Activated naive CD8-positive, alpha-beta T cell treated with anti-CD3 and anti-CD28 coated beads, Interleukin-2, amount 50 U/mL, for 24 hours (primary cell): ENCODE results near the gene LRRC7.

Source experiments
- ATAC-seq: fragments of 150-1000 bp; cut with Tn5 transposase; one replicate; pipeline ENCODE4 v1.10.0; 2021
- DNase-seq: peaks from one replicate; pipeline ENCODE4 v3.0.0; 2021
- H3K27ac Mint-ChIP-seq: one replicate; pipeline ENCODE4 v1.8.0; 2021; ENCODE audit warnings: mild to moderate bottlenecking, mixed read lengths
- H3K27me3 Mint-ChIP-seq: one replicate; pipeline ENCODE4 v1.8.0; 2021; ENCODE audit warnings: mixed read lengths
- H3K36me3 Mint-ChIP-seq: one replicate; pipeline ENCODE4 v1.8.0; 2021; ENCODE audit warnings: low read depth, mixed read lengths
- H3K4me1 Mint-ChIP-seq: one replicate; pipeline ENCODE4 v1.8.0; 2021; ENCODE audit warnings: mixed read lengths
- H3K4me3 Mint-ChIP-seq: one replicate; pipeline ENCODE4 v1.8.0; 2021; ENCODE audit warnings: mild to moderate bottlenecking, moderate library complexity, mixed read lengths
- H3K9me3 Mint-ChIP-seq: one replicate; pipeline ENCODE4 v1.8.0; 2021; ENCODE audit warnings: mixed read lengths

LRRC7 gene

DNA sequence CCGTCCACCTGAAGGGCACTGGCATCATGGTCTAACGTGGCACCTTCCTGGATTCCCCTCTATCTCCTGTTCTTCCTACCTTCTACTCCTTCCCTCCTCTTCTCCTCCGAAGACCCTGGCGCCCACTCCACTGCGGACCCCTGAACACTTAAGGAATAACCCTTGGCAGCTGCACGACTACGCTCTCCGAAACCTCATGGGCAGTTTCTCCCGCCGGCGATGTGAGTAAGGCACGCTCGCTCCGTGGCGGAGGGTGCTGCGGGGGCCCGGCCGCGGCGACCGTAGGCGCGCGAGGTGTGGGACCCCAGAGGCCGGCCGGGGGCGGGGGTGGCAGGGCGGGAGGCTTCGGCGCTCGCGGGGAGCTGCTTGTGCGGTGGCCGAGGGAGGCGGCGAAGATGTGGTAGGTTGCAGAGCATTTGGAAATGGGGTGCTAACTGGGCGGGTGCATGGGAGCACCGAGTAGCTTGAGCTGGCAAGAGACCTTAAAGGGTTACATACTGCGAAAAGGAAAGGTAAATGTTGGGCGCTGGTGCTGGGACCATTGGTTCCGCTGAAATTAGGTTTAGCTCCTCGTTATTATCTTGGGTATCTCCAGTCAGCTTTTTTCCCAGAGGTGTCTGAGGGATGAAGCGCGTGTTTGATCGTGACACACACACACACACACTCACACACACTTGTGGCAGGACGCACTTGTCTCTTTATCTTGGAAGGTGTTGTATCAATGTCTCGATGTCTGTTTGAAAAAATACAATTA lies 876 bp downstream of the LRRC7 start:
- peaks cover 32% of the 10 kb centered on the region for H3K27me3 Mint-ChIP-seq
- DNase-seq, result no peak

DNA sequence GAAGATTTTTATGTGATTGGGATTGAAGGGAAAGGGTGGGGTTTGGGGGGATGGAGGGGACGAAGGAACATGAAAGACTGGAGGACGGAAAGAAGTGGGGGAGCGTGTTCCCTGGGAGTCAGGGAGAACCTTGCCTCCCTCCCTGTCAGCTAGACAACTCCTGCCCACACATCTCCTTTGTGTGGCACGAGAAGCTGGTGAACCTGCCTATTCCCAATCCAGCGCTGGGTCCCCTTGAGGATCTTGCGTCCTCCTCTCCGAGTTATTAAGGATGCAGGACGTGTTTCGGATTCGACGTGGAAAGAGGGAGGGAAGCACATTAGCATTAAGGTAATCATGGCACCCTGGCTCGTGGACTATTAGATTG lies 1.4 kb downstream of the LRRC7 start:
- ATAC-seq, result no peak
- peaks cover 6% of the 10 kb centered on the region for H3K4me1 Mint-ChIP-seq
- peaks cover 1% of the 10 kb centered on the region for H3K36me3 Mint-ChIP-seq
- no peaks in the 10 kb centered on the region for H3K9me3 Mint-ChIP-seq
- no peak overlapping the region for H3K27ac Mint-ChIP-seq
- no peak for DNase-seq
- H3K4me3 Mint-ChIP-seq, result peak overlapping the region; percentile 71
- H3K27me3 Mint-ChIP-seq, result peaks cover 32% of the 10 kb centered on the region

More for the DNA sequence above, 876 bp downstream of the LRRC7 start:
- Mint-ChIP-seq H3K4me3 (peak overlapping the region; percentile 71), H3K36me3 (peaks cover 1% of the 10 kb centered on the region), H3K4me1 (peaks cover 6% of the 10 kb centered on the region), H3K9me3 (no peaks in the 10 kb centered on the region), H3K27ac (peak overlapping the region; percentile 67)
- no peak for ATAC-seq

DNA sequence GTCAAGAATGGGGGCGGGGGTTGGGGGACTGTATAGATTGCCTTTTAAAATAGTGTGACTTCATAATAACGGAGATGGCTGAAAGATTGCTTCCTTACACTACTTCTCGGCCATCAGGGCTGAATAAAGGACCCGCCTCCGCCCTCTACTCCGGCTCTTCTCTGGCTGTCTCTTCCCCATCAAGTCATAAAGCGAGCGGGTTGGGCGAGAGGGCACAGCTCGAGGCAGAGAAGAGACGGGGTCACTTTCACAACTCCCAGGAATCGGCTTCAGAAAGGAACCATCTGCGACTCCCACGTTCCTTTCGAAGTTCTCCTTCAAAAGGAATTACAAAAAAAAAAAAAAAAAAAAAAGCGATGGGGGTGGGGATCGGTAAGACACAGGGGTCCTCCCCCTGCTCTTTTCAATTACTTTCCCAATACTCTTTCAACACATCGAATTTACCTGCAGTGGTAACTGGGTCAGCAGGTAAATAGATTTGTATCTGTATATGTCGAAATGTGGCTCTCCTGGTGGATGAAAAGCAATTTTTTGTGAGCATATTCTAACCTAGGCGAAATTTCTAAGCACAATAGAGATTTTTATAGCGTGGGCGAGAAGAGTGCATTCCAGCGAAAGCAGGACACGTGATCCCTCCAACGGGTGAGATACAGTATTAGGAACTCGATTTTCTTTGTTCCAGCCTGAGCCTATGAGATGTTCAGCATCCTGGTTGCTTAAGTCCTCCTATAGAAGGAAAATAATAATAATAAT lies 2.0 kb downstream of the LRRC7 start:
- no peak for ATAC-seq
- peaks cover 6% of the 10 kb centered on the region for H3K4me1 Mint-ChIP-seq
- H3K27ac Mint-ChIP-seq, result no peak overlapping the region
- H3K36me3 Mint-ChIP-seq, result peaks cover 1% of the 10 kb centered on the region
- H3K27me3 Mint-ChIP-seq, result peaks cover 32% of the 10 kb centered on the region
- DNase-seq, result no peak
- peak overlapping the region; percentile 71 for H3K4me3 Mint-ChIP-seq
- no peaks in the 10 kb centered on the region for H3K9me3 Mint-ChIP-seq

DNA sequence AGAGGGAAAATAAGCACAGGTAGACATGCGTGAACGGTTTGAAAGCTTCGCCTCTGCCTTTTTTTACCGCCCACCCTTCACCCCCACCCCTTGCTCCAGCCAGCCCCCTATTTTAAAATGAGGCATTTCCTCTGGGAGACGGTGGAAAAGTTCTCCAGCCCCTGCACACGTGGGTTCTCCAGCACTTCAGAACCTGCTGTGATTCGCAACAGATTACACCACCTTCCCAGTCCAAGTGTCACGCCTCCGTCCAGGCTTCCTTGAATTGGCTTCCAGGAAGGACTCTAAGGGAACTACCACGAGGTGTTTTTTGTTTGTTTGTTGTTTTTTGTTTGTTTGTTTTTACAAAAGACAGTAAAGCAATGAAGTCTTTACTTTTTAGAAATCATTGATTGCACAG lies 2.6 kb downstream of the LRRC7 start:
- Mint-ChIP-seq H3K27ac (no peak overlapping the region), H3K27me3 (peaks cover 32% of the 10 kb centered on the region), H3K36me3 (peaks cover 1% of the 10 kb centered on the region), H3K9me3 (no peaks in the 10 kb centered on the region), H3K4me1 (peaks cover 6% of the 10 kb centered on the region), H3K4me3 (no peak overlapping the region)
- ATAC-seq (no peak), DNase-seq (no peak)

DNA sequence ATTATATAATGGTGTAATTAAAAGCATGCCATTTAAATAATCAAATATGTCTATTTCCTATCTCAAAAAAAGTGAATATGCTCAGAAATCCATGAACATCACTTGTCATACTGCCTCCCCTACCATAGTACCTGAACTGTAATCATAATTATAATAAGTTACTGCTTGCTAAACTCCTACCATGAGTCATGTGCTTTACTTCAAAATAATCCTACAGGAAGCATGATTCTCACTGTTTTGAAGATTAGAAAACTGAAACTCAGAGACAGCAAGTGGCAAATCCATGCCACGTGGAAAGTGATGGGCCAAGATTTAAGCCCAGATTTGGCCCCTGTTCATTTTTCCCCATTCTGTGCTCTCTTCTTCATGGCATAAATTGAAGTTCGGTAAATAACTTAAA lies 5.2 kb downstream of the LRRC7 start:
- DNase-seq (no peak), ATAC-seq (no peak)
- Mint-ChIP-seq H3K36me3 (no peaks in the 10 kb centered on the region), H3K4me1 (peaks cover 6% of the 10 kb centered on the region), H3K4me3 (no peak overlapping the region), H3K9me3 (no peaks in the 10 kb centered on the region), H3K27me3 (peaks cover 18% of the 10 kb centered on the region), H3K27ac (no peak overlapping the region)

DNA sequence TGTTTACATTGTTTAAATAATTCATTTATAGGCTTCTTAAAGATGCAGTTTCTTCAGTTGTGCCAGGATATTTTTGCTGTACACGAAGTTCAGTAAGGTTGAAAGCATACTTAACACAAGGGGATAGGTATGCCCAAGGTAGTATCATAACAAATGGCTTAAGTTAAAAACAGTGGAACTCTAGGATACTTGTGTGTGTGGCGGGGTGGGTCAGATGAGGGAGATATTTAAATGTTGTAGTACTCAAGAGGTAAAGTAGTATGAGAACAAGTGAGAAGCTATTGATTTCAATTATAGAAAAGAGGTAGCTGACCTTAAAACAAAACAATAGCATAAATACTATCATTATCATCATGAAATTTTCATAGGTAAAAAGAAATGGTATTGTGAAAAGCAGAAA lies 6.2 kb downstream of the LRRC7 start:
- Mint-ChIP-seq H3K4me1 (peaks cover 3% of the 10 kb centered on the region), H3K27me3 (peaks cover 12% of the 10 kb centered on the region), H3K27ac (no peak overlapping the region), H3K36me3 (no peaks in the 10 kb centered on the region), H3K9me3 (no peaks in the 10 kb centered on the region), H3K4me3 (no peak overlapping the region)
- ATAC-seq (no peak), DNase-seq (no peak)

DNA sequence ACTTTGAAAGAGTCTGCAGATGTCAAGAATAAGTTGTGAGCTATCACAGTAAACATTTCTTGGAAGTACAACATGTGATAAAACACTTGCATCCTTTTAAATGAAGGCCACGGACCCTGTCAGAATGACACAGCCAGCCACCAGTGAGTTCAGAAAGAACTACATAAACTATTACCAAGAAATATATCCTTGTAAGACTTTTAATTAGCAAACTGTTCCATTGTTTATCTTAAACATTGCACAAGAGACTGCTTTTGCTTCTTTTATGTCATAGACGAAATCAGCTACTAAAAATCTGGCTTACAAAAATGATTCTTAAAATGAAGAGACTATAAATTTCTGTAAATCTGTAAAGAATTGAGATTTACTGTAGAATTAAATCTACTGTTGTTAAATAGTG lies 17.9 kb downstream of the LRRC7 start:
- Mint-ChIP-seq H3K4me3 (no peak overlapping the region), H3K36me3 (no peaks in the 10 kb centered on the region), H3K9me3 (no peaks in the 10 kb centered on the region), H3K27me3 (no peaks in the 10 kb centered on the region), H3K27ac (no peak overlapping the region), H3K4me1 (peaks cover 4% of the 10 kb centered on the region)
- ATAC-seq (no peak), DNase-seq (no peak)

DNA sequence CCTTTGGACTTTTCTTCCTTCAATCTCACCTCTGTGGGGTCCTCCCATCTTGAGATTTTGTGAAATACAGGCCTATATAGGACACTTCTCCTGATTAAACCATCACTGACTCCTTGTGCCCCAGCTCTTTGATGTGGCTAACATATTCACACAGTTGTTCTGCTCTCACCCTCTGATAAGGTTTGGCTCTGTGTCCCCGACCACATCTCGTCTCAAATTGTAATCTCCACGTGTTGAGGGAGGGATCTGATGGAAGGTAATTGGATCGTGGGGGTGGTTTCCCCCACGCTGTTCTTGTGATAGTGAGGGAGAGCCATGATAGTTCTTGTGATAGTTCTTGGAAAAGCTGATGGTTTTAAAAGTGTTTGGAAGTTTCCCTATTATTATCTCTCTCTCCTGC lies 19.7 kb downstream of the LRRC7 start:
- Mint-ChIP-seq H3K27ac (no peak overlapping the region), H3K27me3 (no peaks in the 10 kb centered on the region), H3K36me3 (no peaks in the 10 kb centered on the region), H3K4me3 (no peak overlapping the region), H3K4me1 (peaks cover 4% of the 10 kb centered on the region), H3K9me3 (no peaks in the 10 kb centered on the region)
- ATAC-seq (no peak), DNase-seq (no peak)

DNA sequence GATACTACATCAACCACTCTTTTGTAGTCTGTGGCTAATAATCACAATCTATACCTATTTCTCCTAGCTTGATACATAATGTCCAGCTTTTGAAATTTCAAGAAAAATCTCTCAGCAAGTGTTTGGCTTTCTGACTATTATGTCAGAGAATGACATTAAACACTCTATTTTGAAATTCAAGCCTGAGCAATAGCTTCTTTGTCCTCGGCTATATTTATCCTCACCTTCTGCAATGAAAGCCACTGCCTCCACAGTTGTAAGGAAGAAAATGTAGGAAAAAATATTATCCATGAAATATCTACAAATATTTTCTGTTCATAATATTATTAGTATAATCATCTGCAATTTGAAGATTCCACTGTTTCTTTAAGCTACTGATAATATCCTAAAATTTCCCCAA lies 22.1 kb downstream of the LRRC7 start:
- no peak overlapping the region for H3K4me3 Mint-ChIP-seq
- H3K27me3 Mint-ChIP-seq, result no peaks in the 10 kb centered on the region
- no peak for DNase-seq
- no peak overlapping the region for H3K27ac Mint-ChIP-seq
- no peak for ATAC-seq
- no peaks in the 10 kb centered on the region for H3K9me3 Mint-ChIP-seq
- H3K4me1 Mint-ChIP-seq, result peaks cover 4% of the 10 kb centered on the region
- H3K36me3 Mint-ChIP-seq, result no peaks in the 10 kb centered on the region

DNA sequence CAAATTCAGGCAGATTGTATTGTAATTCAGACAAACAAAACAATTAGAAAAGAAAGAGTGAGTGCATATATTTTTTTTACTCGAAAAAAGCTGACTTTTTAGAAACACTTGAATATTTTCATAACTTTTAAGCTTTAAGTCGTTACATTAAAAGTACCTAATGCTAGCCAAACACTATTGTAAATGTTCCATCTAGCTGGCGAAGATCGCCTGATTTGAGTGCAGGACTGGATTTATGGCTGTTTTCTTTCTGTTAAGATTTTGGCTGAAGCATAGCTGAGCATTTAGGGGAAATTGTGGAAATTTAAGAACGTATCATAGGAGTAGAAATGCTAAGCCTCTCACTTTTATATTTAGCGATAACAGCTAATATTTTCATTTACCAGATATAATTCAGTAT lies 24.6 kb downstream of the LRRC7 start:
- no peaks in the 10 kb centered on the region for H3K27me3 Mint-ChIP-seq
- no peak overlapping the region for H3K4me3 Mint-ChIP-seq
- DNase-seq (no peak), ATAC-seq (no peak)
- no peak overlapping the region for H3K27ac Mint-ChIP-seq
- no peaks in the 10 kb centered on the region for H3K36me3 Mint-ChIP-seq
- H3K4me1 Mint-ChIP-seq, result no peaks in the 10 kb centered on the region
- no peaks in the 10 kb centered on the region for H3K9me3 Mint-ChIP-seq

DNA sequence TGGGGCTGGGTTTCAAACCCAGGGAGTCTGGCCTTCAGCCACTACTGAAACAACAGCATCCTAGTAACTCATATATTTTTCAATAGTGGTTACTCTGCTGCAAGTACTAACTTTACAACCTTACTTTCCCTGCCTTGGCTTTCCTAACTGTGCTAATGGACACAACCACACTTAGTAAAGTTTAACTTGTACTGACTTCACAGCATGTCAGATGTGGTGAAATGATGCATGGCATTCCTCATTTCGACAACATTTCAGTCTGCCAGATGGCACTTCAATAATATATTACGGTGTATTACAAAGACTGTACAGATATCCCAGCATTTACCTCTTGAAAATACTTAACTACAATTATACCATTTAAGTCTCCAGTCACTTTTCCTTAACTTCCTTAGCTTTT lies 27.8 kb downstream of the LRRC7 start:
- Mint-ChIP-seq H3K36me3 (no peaks in the 10 kb centered on the region), H3K27ac (no peak overlapping the region), H3K4me1 (no peaks in the 10 kb centered on the region), H3K4me3 (no peak overlapping the region), H3K9me3 (no peaks in the 10 kb centered on the region), H3K27me3 (no peaks in the 10 kb centered on the region)
- DNase-seq (no peak), ATAC-seq (no peak)

DNA sequence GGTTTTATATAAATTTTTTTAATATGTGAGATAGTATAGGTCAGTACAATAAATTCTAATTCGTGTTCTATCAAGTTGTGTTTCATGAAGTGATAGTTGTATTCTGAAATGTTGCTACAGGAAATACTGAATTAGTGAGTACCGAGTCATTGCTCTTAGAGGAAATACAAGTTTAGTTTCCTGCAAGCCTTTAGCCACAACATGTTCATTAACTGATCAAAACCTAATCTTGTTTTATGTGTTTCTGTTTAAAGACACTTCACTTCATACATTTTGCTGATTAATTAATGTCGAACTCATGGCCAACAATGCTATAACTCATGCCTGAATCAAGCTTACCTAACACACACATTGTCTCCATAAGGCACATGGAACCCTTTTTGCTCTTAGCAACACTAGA lies 43.6 kb downstream of the LRRC7 start:
- DNase-seq (no peak), ATAC-seq (no peak)
- H3K27me3 Mint-ChIP-seq, result no peaks in the 10 kb centered on the region
- no peak overlapping the region for H3K27ac Mint-ChIP-seq
- H3K9me3 Mint-ChIP-seq, result peaks cover 8% of the 10 kb centered on the region
- H3K4me1 Mint-ChIP-seq, result peaks cover 2% of the 10 kb centered on the region
- H3K4me3 Mint-ChIP-seq, result no peak overlapping the region
- no peaks in the 10 kb centered on the region for H3K36me3 Mint-ChIP-seq

DNA sequence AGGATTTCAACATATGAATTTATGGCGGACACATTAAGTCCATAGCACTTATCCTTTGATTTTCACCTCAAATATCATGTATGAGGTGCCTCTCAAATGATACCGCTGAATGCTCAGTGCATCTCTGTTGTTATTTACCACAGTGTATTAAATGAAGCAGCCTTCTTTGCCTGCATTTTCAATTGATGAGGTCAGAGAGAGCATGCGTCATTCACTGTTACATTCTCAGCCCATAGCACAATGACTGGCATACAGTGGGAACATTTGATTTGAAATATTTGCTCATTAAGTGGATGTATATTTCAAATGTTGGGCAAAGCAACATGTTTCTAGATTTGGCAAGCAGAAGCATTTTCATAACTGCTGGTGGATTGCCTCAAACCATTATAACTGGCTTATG lies 45.7 kb downstream of the LRRC7 start:
- Mint-ChIP-seq H3K9me3 (no peaks in the 10 kb centered on the region), H3K27ac (no peak overlapping the region), H3K27me3 (no peaks in the 10 kb centered on the region), H3K4me3 (no peak overlapping the region), H3K4me1 (peaks cover 2% of the 10 kb centered on the region), H3K36me3 (no peaks in the 10 kb centered on the region)
- ATAC-seq (no peak), DNase-seq (no peak)

DNA sequence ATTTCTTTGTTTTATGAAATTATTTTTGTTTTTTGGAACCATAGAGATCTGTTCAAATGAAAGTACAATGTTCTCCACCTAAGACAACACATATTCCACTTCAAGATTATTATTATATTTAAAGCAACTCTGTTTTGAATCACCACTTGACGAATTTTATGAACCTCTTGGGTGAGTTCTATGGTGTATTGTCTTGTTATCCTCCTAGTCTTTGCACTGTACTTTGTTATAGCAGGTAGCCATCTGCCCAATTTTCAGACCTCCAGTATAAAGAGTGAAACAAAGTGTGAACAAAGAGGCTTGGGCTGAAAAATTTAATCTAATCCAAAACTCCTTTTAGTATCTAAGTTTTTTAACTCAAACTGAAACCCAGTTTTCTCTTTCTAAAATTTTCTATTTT lies 71.0 kb downstream of the LRRC7 start:
- peaks cover 2% of the 10 kb centered on the region for H3K36me3 Mint-ChIP-seq
- H3K27me3 Mint-ChIP-seq, result no peaks in the 10 kb centered on the region
- no peak overlapping the region for H3K4me3 Mint-ChIP-seq
- DNase-seq (no peak), ATAC-seq (no peak)
- no peaks in the 10 kb centered on the region for H3K4me1 Mint-ChIP-seq
- H3K27ac Mint-ChIP-seq, result no peak overlapping the region
- peaks cover 3% of the 10 kb centered on the region for H3K9me3 Mint-ChIP-seq

DNA sequence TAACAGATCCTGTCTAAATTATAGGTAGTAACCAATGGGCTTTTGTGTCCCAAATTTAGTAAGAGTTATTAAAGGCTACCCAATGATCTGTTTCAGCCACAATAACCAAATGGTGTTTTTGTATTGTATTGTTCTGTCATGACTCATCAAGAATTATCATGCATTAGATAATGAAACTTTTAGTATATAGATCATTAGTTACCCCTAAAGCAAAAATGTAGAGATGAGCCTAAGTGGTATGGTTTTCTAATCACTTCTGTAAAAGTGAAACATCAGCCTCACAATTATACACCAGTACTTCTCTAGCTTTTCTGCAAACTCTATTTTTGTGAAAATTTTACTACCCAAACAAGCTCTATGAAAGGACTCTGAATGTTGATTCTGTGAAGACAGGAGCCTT lies 71.4 kb downstream of the LRRC7 start:
- Mint-ChIP-seq H3K27me3 (no peaks in the 10 kb centered on the region), H3K4me3 (no peak overlapping the region), H3K4me1 (no peaks in the 10 kb centered on the region), H3K27ac (no peak overlapping the region), H3K36me3 (peaks cover 2% of the 10 kb centered on the region), H3K9me3 (no peaks in the 10 kb centered on the region)
- ATAC-seq (no peak), DNase-seq (no peak)
